Mucosa of rectum (tissue), 2 donors: ENCODE measurements around the gene APOBEC3H.
A peak's percentile ranks its signal among the peaks of the same experiment; 100 is the strongest.

Experiments
- H3K27ac ChIP-seq, 2 donors: one replicate each; pipeline ENCODE4 v1.7.0; 2013; ENCODE audit warnings: inconsistent platforms in 2 of 2, low read depth in 2 of 2, low read length in 2 of 2
- H3K27me3 ChIP-seq, 2 donors: one replicate each; pipeline ENCODE4 v1.7.0; 2013; ENCODE audit warnings: low read length in 2 of 2; ENCODE audit not compliant: control insufficient read depth in 2 of 2, insufficient read depth in 2 of 2
- H3K36me3 ChIP-seq, 2 donors: one replicate each; pipeline ENCODE4 v1.7.0; 2013; ENCODE audit warnings: low read length in 2 of 2; ENCODE audit not compliant: control insufficient read depth in 2 of 2, insufficient read depth in 2 of 2
- H3K4me1 ChIP-seq, 2 donors: one replicate each; pipeline ENCODE4 v1.7.0; 2013; ENCODE audit warnings: low read length in 2 of 2, mild to moderate bottlenecking in 1 of 2; ENCODE audit not compliant: control insufficient read depth in 2 of 2, insufficient read depth in 2 of 2
- H3K4me3 ChIP-seq, 2 donors: one replicate each; pipeline ENCODE4 v1.7.0; 2013; ENCODE audit warnings: low read length in 2 of 2
- H3K9ac ChIP-seq, 2 donors: one replicate each; pipeline ENCODE4 v1.7.0; 2013; ENCODE audit warnings: low read length in 2 of 2, low read depth in 1 of 2, mild to moderate bottlenecking in 1 of 2
- H3K9me3 ChIP-seq, 2 donors: one replicate each; pipeline ENCODE4 v1.7.0; 2013; ENCODE audit warnings: low read length in 2 of 2; ENCODE audit not compliant: control insufficient read depth in 2 of 2
- donor health status: healthy.
- donor health status: Normal muscosa, but diverticular disease.

The APOBEC3H gene

GRCh38 chr22:39133871-39134270 lies 36.8 kb downstream of the APOBEC3H start:
- H3K27me3 ChIP-seq: no peaks in the 10 kb centered on the region
- H3K27ac ChIP-seq: no peak overlapping the region
- H3K4me1 ChIP-seq: peaks cover 4 to 5% of the 10 kb centered on the region in 2 donors
- peaks cover 7 to 9% of the 10 kb centered on the region in 2 donors for H3K36me3 ChIP-seq
- no peak overlapping the region for H3K4me3 ChIP-seq
- no peak overlapping the region for H3K9ac ChIP-seq
- no peaks in the 10 kb centered on the region for H3K9me3 ChIP-seq

DNA sequence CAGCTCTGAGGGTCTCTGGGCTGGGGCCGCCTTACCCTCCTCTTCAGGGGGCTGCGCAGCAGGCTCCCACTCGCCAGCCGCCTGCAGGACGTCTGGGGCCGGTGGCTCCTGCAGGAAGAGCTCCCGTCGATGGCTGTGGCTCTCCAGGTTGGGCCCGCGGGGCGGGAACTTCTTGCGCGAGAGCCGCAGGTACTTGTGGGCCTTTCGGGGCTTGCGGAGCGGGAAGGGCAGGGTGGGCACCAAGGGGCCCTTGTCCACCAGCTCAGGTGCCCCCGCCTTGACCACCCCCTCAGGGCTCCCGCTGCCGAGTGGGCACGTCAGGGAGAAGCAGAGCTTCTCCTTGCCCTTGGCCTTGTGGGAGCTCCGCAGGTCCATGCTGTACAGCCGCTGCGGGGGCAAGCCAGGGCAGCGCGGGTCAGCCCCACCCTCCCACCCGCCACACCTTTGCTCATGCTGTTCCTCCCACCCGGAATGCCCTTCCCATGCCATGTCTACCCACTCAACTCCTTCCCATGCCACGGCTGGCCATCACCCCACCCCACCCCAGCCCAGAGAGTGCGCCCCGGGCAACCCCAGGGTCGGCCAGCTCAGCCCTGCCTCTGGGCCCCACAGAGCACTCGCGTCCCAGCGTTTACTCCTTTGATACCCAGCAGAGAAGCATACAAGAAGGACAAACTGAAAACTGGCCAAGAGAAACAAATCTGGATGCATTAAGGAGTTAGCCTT lies 37.5 kb downstream of the APOBEC3H start:
- Histone ChIP-seq H3K27me3 (no peaks in the 10 kb centered on the region), H3K27ac (no peak overlapping the region), H3K4me1 (peaks cover 2 to 4% of the 10 kb centered on the region in 2 donors), H3K4me3 (no peak overlapping the region), H3K36me3 (peaks cover 7 to 9% of the 10 kb centered on the region in 2 donors), H3K9ac (no peak overlapping the region), H3K9me3 (no peaks in the 10 kb centered on the region)

GRCh38 chr22:39135092-39135896 lies 38.2 kb downstream of the APOBEC3H start:
- Histone ChIP-seq H3K36me3 (peaks cover 7 to 10% of the 10 kb centered on the region in 2 donors), H3K9me3 (no peaks in the 10 kb centered on the region), H3K9ac (no peak overlapping the region), H3K4me1 (peaks cover 2% of the 10 kb centered on the region in 2 donors), H3K27me3 (no peaks in the 10 kb centered on the region), H3K4me3 (no peak overlapping the region), H3K27ac (no peak overlapping the region)

- H3K9ac ChIP-seq: no peak overlapping the region
- H3K36me3 ChIP-seq: peaks cover 7 to 11% of the 10 kb centered on the region in 2 donors
- H3K9me3 ChIP-seq: no peaks in the 10 kb centered on the region
Measured at GRCh38 chr22:39136317-39136716, 39.3 kb downstream of the APOBEC3H start.

DNA sequence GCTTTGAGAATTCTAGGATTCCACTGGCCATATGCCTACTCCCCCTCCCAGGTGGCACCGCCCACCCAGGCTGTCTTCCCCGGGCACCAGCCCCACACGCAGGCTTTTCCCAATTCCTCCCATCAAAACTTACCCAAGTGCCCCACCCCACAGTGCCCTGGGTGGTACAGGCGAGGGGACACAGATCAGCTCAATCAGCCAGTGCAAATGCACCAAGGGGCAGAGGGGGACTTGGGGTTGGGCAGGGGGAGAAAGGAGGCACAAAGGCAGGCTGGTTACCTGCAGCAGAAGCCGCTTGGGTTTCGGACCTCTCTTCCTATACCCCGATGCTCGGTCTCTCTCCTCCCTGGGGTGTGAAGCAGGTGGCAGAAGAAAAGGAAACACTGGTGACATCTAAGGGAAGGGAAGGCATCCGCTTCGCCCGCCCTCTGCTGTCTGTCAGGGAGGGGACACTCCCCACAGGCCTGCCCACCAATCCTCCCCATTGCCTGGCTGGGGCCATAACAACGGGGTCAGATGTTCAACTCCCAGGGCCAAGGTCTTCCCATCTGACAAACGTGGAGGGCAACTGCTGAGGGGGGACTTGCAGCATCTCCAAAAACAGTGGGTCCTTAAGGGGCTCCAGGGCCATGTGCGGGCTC lies 41.4 kb downstream of the APOBEC3H start:
- no peaks in the 10 kb centered on the region for H3K27me3 ChIP-seq
- H3K4me1 ChIP-seq: no peaks in the 10 kb centered on the region
- peaks cover under 1 to 5% of the 10 kb centered on the region in 2 donors for H3K36me3 ChIP-seq
- H3K9ac ChIP-seq: no peak overlapping the region
- no peak overlapping the region for H3K27ac ChIP-seq
- H3K4me3 ChIP-seq: no peak overlapping the region
- no peaks in the 10 kb centered on the region for H3K9me3 ChIP-seq

More at GRCh38 chr22:39136317-39136716, 39.3 kb downstream of the APOBEC3H start:
- Histone ChIP-seq H3K4me3 (no peak overlapping the region), H3K4me1 (peaks cover under 1 to 2% of the 10 kb centered on the region in 2 donors), H3K27me3 (no peaks in the 10 kb centered on the region), H3K27ac (no peak overlapping the region)

DNA sequence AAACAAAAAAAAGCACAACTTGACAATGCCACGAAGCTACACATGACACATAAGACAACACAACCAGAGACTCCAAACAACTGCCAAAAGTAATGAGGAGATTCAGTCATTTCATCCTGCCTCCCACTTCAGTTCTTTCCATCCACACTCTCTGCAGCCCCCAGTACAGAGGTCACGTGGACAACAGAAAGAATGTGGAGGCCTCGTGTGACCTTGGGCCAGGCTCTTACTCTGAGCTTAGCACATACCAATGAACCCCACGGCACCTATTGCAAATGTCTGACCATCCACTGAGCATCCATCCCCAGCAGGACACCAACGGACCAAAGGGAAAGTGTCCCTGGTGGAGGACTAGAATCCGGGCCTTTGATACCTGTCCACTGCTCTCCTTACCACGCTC lies 42.9 kb downstream of the APOBEC3H start:
- H3K4me3 ChIP-seq: no peak overlapping the region
- peaks cover 10 to 12% of the 10 kb centered on the region in 2 donors for H3K4me1 ChIP-seq
- no peaks in the 10 kb centered on the region for H3K27me3 ChIP-seq
- peaks cover 0 to 2% of the 10 kb centered on the region in 2 donors for H3K36me3 ChIP-seq
- H3K27ac ChIP-seq: no peak overlapping the region
- H3K9me3 ChIP-seq: no peaks in the 10 kb centered on the region
- no peak overlapping the region for H3K9ac ChIP-seq

- Histone ChIP-seq H3K4me3 (no peak overlapping the region), H3K4me1 (peaks cover 19 to 25% of the 10 kb centered on the region in 2 donors), H3K36me3 (peaks cover 0 to 2% of the 10 kb centered on the region in 2 donors), H3K27ac (no peak overlapping the region), H3K9me3 (no peaks in the 10 kb centered on the region), H3K9ac (no peak overlapping the region), H3K27me3 (no peaks in the 10 kb centered on the region)
Measured at GRCh38 chr22:39142088-39142680, 45.1 kb downstream of the APOBEC3H start.

DNA sequence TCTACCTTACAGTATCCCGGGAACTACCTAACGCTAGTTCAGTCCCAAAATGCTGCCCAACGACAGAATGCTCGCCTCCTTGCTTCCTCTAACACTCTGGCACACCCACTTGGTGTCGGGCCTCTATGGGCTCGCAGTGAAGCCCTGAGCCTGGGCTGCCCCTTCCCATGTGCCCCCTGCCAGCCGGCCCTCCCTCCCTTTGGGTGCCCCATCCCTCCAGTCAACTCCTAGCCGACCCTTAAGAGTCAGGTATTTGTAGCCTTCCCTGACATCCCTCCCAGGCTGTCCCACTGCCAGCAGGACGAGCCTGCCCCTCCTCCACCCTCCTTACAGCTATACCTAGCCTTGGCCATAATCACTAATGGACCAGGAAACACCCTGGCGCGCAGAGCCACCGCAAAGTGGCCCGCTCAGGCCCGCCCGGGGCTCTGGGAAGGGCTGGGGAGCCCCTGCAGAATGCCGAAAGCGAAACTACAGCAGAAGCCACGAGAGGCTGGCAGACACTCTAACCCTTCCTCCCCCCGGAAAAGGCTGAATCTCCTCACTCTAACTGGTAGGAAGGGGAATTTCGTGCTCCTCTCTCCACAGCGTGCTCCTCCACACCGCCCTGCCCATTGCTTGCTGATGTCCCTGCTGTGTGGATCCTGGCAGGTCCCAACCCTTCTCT lies 47.2 kb downstream of the APOBEC3H start:
- no peaks in the 10 kb centered on the region for H3K9me3 ChIP-seq
- H3K27ac ChIP-seq: peak overlapping the region; percentile 54 to 90
- peak overlapping the region; percentile 75 to 93 for H3K9ac ChIP-seq
- H3K4me3 ChIP-seq: peak overlapping the region; percentile 79 to 90
- peaks cover 28 to 32% of the 10 kb centered on the region in 2 donors for H3K4me1 ChIP-seq
- peaks cover 0 to 2% of the 10 kb centered on the region in 2 donors for H3K36me3 ChIP-seq
- H3K27me3 ChIP-seq: no peaks in the 10 kb centered on the region

- Histone ChIP-seq H3K36me3 (peaks cover 0 to 2% of the 10 kb centered on the region in 2 donors), H3K4me1 (peaks cover 28 to 47% of the 10 kb centered on the region in 2 donors), H3K27me3 (no peaks in the 10 kb centered on the region), H3K9ac (peak overlapping the region; percentile 61 to 75), H3K4me3 (peak overlapping the region; percentile 65 to 68), H3K9me3 (no peaks in the 10 kb centered on the region), H3K27ac (peak overlapping the region; percentile 89 to 90)
Measured at GRCh38 chr22:39146256-39147101, 49.4 kb downstream of the APOBEC3H start.
